Spleen (tissue), 11 donors: ENCODE results near the gene APH1A. TPM values are rescaled to one million over a fixed set of nuclear protein-coding genes. Genes with fewer than 3 reads are reported as not detected.

Experiments used
- DNase-seq: peaks from one replicate; pipeline ENCODE4 v3.0.0-alpha.2; 2020
- H3K27ac ChIP-seq, 8 donors: fragments of 200-600 bp; sonication (generic) in 7 of 8; 1 replicate in 4 of 8; 2 replicates in 4 of 8; pipeline versions ENCODE4 v1.5.0 to v1.8.0; 2016 to 2021; ENCODE audit warnings: inconsistent platforms in 4 of 8, mild to moderate bottlenecking in 4 of 8, moderate library complexity in 1 of 8
- H3K27me3 ChIP-seq, 7 donors: fragments of 200-600 bp; sonication (generic) in 6 of 7; replicated peaks in 1 of 7; 1 replicate in 4 of 7; 2 replicates in 3 of 7; pipeline versions ENCODE4 v1.5.0 to v1.8.0; 2016 to 2021; ENCODE audit warnings: inconsistent platforms in 3 of 7, mild to moderate bottlenecking in 1 of 7
- H3K36me3 ChIP-seq, 6 donors: fragments of 200-600 bp; sonication (generic) in 5 of 6; 1 replicate in 4 of 6; 2 replicates in 2 of 6; pipeline versions ENCODE4 v1.5.0 to v1.8.0; 2016 to 2021; ENCODE audit warnings: inconsistent platforms in 2 of 6
- H3K4me1 ChIP-seq, 6 donors: fragments of 200-600 bp; sonication (generic) in 5 of 6; 1 replicate in 3 of 6; 2 replicates in 3 of 6; pipeline versions ENCODE4 v1.5.0 to v1.8.0; 2016 to 2021; ENCODE audit warnings: inconsistent platforms in 3 of 6
- H3K4me3 ChIP-seq, 8 donors: fragments of 200-600 bp; sonication (generic) in 7 of 8; 1 replicate in 4 of 8; 2 replicates in 4 of 8; pipeline versions ENCODE4 v1.5.0 to v1.8.0; 2016 to 2021; ENCODE audit warnings: inconsistent platforms in 4 of 8, mild to moderate bottlenecking in 4 of 8, moderate library complexity in 2 of 8
- H3K9me3 ChIP-seq, 8 donors: fragments of 200-600 bp; sonication (generic) in 7 of 8; 1 replicate in 4 of 8; 2 replicates in 4 of 8; pipeline versions ENCODE4 v1.5.0 to v1.8.0; 2016 to 2021; ENCODE audit warnings: inconsistent platforms in 4 of 8
- CTCF ChIP-seq, 11 experiments: fragments of 200-600 bp in 7 of 11; fragments of 450-650 bp in 4 of 11; sonication (generic) in 4 of 11; IDR thresholded peaks in 8 of 11; conservative IDR thresholded peaks in 3 of 11; 1 replicate in 7 of 11; 2 replicates in 4 of 11; pipeline versions ENCODE4 v1.4.0 to v1.8.0; 2016 to 2021; ENCODE audit warnings: antibody characterized with exemption in 11 of 11, inconsistent platforms in 4 of 11, mild to moderate bottlenecking in 1 of 11
- POLR2A ChIP-seq, 3 donors: fragments of 450-650 bp; IDR thresholded peaks; one replicate each; pipeline ENCODE4 v1.5.1; 2017; ENCODE audit warnings: antibody characterized with exemption in 3 of 3, mild to moderate bottlenecking in 1 of 3
- POLR2AphosphoS5 ChIP-seq, 3 donors: sonication (generic); formaldehyde crosslinking; IDR thresholded peaks; one replicate each; pipeline ENCODE4 v1.5.1; 2017; ENCODE audit warnings: antibody characterized with exemption in 3 of 3
- WGBS, 5 donors: extraction: QIAGEN DNeasy Blood & Tissue Kit in 3 of 5; methylation state at CpG; one replicate each; pipeline versions ENCODE4 v1.1.5 to v1.1.7; 2013 to 2018; 5-methylcytosine and 5-hydroxymethylcytosine counted together
- intact Hi-C: fragments of 100-400 bp; cut with DNase I; formaldehyde crosslinking; loops from one replicate; pipeline ENCODE4 v1.15.0; 2023; ENCODE audit warnings: low total_unique reads
- polyA plus RNA-seq, 3 donors: library from polyadenylated mRNA; stranded (reverse); fragments of 200-250 nt; gene quantifications; one replicate each; pipeline ENCODE4 v1.2.1, GENCODE V29; 2013
- total RNA-seq, 7 donors: library from RNA; depleted of rRNA in 3 of 7; stranded (reverse); fragments of >200 nt in 3 of 7; fragmentation: NEBNext Ultra II Directional in 4 of 7; extraction: Animal tissue kit (Norgen Biotek cat#: 25700) in 4 of 7; gene quantifications; one replicate each; pipeline versions ENCODE4 v1.1.0 to v1.2.1, GENCODE V29; 2016 to 2021
- donor health status: healthy with polysubstance abuse.
- donor health status: DM: no; HTN: no; CAD: no; lungs with moderate emphysema.
- donor health status: DM: no; HTN: no; CAD: no.
- donor health status: Bipolar disorder and iron deficiency.
- donor health status: healthy.
- donor health status: DM: no; HTN: no; CAD: no.
- donor health status: DM: yes; HTN: yes; CAD: no.

Gene APH1A
- total and polyA plus RNA-seq, 10 donors = 72.0 to 186 (median 134) TPM

DNA sequence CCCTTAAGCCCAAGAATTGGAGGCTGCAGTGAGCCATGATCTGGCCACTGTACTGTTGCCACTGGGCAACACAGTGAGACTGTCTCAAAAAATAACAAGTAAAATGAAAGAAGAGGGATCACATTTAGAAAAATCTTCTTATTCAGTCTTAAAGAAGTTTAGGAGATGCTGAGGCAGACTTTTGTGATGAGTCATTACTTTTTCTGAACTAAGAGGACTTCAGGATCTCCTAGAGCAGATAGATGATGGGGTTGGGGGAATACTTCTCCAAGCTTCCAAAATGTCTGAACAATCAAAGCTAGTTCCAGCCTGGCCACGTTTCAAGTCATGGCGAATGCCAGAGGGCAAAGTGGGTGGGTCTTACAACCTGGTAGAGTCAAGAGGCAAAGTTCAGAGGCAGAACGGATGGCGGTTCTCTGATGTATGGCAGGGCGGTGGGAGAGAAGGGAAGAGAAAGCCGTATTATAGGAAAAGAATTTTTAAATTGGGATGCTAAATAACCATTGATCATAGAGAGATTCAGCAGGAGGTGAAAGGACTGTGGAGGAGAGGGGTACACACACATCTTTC, 11.4 kb upstream of the APH1A start:
- DNase-seq = no peak
- Histone ChIP-seq H3K27ac (peak overlapping the region in 1 of 8 donors; percentile 71), H3K27me3 (peaks cover 0 to 12% (median 0%) of the 10 kb centered on the region in 7 donors), H3K4me1 (peaks cover 4 to 30% (median 24%) of the 10 kb centered on the region in 6 donors), H3K4me3 (no peak overlapping the region), H3K9me3 (no peaks in the 10 kb centered on the region), H3K36me3 (peaks cover 0 to 31% (median 0%) of the 10 kb centered on the region in 6 donors)
- TF ChIP-seq POLR2AphosphoS5 (IDR thresholded peaks at IDR 0.05) (no peak), POLR2A (IDR thresholded peaks at IDR 0.05) (no peak), CTCF (IDR thresholded peaks at IDR 0.05 in 8 of 11, conservative IDR thresholded peaks at IDR 0.05 in 3 of 11) (no peak)
- 80 to 93% (median 89%) methylated on average over 6 of the region's 6 CpGs for WGBS, 5 donors
- intact Hi-C loops = no loop called here

- Histone ChIP-seq H3K36me3 (peaks cover 0 to 23% (median 0%) of the 10 kb centered on the region in 6 donors), H3K27me3 (no peaks in the 10 kb centered on the region), H3K27ac (peak overlapping the region in 7 of 8 donors; percentile 4 to 72 (median 69)), H3K4me1 (peaks cover 11 to 39% (median 23%) of the 10 kb centered on the region in 6 donors), H3K9me3 (no peaks in the 10 kb centered on the region), H3K4me3 (peak overlapping the region in 3 of 8 donors; percentile 19 to 51 (median 36))
- 54 to 74% (median 65%) methylated on average over 1 of the region's 1 CpG for WGBS, 5 donors
- no peak for DNase-seq
- TF ChIP-seq POLR2AphosphoS5 (IDR thresholded peaks at IDR 0.05) (no peak), POLR2A (IDR thresholded peaks at IDR 0.05) (no peak), CTCF (IDR thresholded peaks at IDR 0.05 in 8 of 11, conservative IDR thresholded peaks at IDR 0.05 in 3 of 11) (no peak)
- intact Hi-C loops = no loop called here
Observed at GRCh38 chr1:150273311-150273710, 4.5 kb upstream of the APH1A start.

GRCh38 chr1:150271291-150271959, 2.6 kb upstream of the APH1A start:
- DNase-seq = no peak
- peaks cover 20 to 57% (median 38%) of the 10 kb centered on the region in 6 donors for H3K4me1 ChIP-seq
- H3K27me3 ChIP-seq = no peaks in the 10 kb centered on the region
- H3K27ac ChIP-seq = peak overlapping the region in 6 of 8 donors; percentile 34 to 72 (median 69)
- no peak for TF ChIP-seq POLR2AphosphoS5 (IDR thresholded peaks at IDR 0.05)
- no peak for TF ChIP-seq POLR2A (IDR thresholded peaks at IDR 0.05)
- no peak for TF ChIP-seq CTCF (IDR thresholded peaks at IDR 0.05 in 8 of 11, conservative IDR thresholded peaks at IDR 0.05 in 3 of 11)
- intact Hi-C loops = no loop called here
- no peak overlapping the region for H3K4me3 ChIP-seq
- H3K9me3 ChIP-seq = no peaks in the 10 kb centered on the region
- H3K36me3 ChIP-seq = peaks cover 0 to 20% (median 9%) of the 10 kb centered on the region in 6 donors
- 91 to 98% (median 94%) methylated on average over 7 of the region's 7 CpGs for WGBS, 5 donors

DNA sequence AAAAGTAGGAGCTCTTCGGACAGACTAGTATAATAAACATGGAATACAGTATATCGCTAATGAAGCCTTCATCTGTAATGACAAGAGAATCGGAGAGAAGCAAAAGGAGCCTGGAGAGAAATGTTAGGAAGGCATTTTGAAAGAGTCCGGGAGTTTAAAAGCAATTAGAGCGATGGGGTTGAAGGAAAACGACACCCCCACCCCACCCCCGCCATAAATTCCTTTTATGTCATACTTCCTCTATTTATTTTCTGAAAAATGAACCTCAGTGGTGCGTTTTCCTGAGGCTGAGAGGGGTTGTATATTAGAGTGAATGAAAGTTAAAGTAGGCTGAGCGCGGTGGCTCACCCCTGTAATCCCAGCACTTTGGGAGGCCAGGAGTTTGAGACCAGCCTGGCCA, 635 bp upstream of the APH1A start:
- H3K9me3 ChIP-seq = no peaks in the 10 kb centered on the region
- intact Hi-C loops = no loop called here
- peaks cover 0 to 31% (median 28%) of the 10 kb centered on the region in 6 donors for H3K36me3 ChIP-seq
- H3K4me3 ChIP-seq = peak overlapping the region; percentile 76 to 90 (median 82)
- whole genome bisulfite sequencing, 5 donors = 16 to 22% (median 19%) methylated on average over 10 of the region's 10 CpGs
- no peak for TF ChIP-seq POLR2AphosphoS5 (IDR thresholded peaks at IDR 0.05)
- no peak for TF ChIP-seq POLR2A (IDR thresholded peaks at IDR 0.05)
- TF ChIP-seq CTCF (IDR thresholded peaks at IDR 0.05 in 8 of 11, conservative IDR thresholded peaks at IDR 0.05 in 3 of 11) = no peak
- peak overlapping the region; percentile 4 to 98 (median 97) for H3K27ac ChIP-seq
- peaks cover 20 to 75% (median 47%) of the 10 kb centered on the region in 6 donors for H3K4me1 ChIP-seq
- no peak for DNase-seq
- H3K27me3 ChIP-seq = no peaks in the 10 kb centered on the region
